H1 (cell line): Measurements from ENCODE around the gene SLC35D2.
A peak's percentile ranks its signal among the peaks of the same experiment; 100 is the strongest.

Experiments
- CHD2 ChIP-seq: IDR thresholded peaks from 2 replicates; pipeline ENCODE4 v1.6.1; 2012; ENCODE audit warnings: low read length, improper control_type of control experiment
- CTCF ChIP-seq, 3 experiments: IDR thresholded peaks; 1 replicate in 2 of 3; 2 replicates in 1 of 3; pipeline versions ENCODE4 v1.5.1 to v1.6.1; 2011; ENCODE audit warnings: low read length in 3 of 3, mild to moderate bottlenecking in 3 of 3, inconsistent platforms in 2 of 3, low read depth in 1 of 3, moderate library complexity in 1 of 3; ENCODE audit not compliant: insufficient read depth in 1 of 3; ENCODE audit errors: control extremely low read depth in 1 of 3
- EP300 ChIP-seq, 2 experiments: IDR thresholded peaks; 1 replicate in 1 of 2; 2 replicates in 1 of 2; pipeline ENCODE4 v1.6.1; 2011 to 2012; ENCODE audit warnings: low read depth in 2 of 2, low read length in 2 of 2, mild to moderate bottlenecking in 2 of 2, borderline replicate concordance in 1 of 2, inconsistent platforms in 1 of 2, moderate library complexity in 1 of 2
- HDAC6 ChIP-seq: IDR thresholded peaks from one replicate; pipeline ENCODE4 v1.7.1; 2012; ENCODE audit warnings: low read depth, mild to moderate bottlenecking, inconsistent platforms, low read length, moderate library complexity
- MAX ChIP-seq: IDR thresholded peaks from 2 replicates; pipeline ENCODE4 v1.6.1; 2012; ENCODE audit warnings: inconsistent platforms
- RAD21 ChIP-seq, 2 experiments: IDR thresholded peaks in 1 of 2; conservative IDR thresholded peaks in 1 of 2; 2 replicates each; pipeline ENCODE4 v1.6.1; 2011; ENCODE audit warnings: low read depth in 2 of 2, low read length in 2 of 2, improper control_type of control experiment in 1 of 2, inconsistent platforms in 1 of 2, mild to moderate bottlenecking in 1 of 2, moderate library complexity in 1 of 2
- SAP30 ChIP-seq: fragments of 300-600 bp; sonication (generic); IDR thresholded peaks from 2 replicates; pipeline ENCODE4 v1.7.1; 2012; ENCODE audit warnings: low read length, moderate library complexity, mild to moderate bottlenecking, inconsistent platforms; ENCODE audit not compliant: insufficient read depth, insufficient replicate concordance

- TF ChIP-seq CHD2 (no peak), SAP30 (no peak), RAD21 (IDR thresholded peaks at IDR 0.05 in 1 of 2, conservative IDR thresholded peaks at IDR 0.05 in 1 of 2; ENCODE audit: low read depth in 2 of 2, low read length in 2 of 2) (no peak), CTCF (IDR thresholded peaks at IDR 0.05; ENCODE audit: control extremely low read depth in 1 of 3, insufficient read depth in 1 of 3, low read depth in 1 of 3, low read length in 3 of 3) (no peak), HDAC6 (no peak), EP300 (IDR thresholded peaks at IDR 0.05; ENCODE audit: borderline replicate concordance in 1 of 2, low read depth in 2 of 2, low read length in 2 of 2) (no peak), MAX (0 out of 2 replicates have a peak, but pooled peaks have one; percentile 13)
Observed at GRCh38 chr9:96331236-96331947, 52.1 kb downstream of the SLC35D2 start.
